Measurements from ENCODE around the gene MACO1.

Gene MACO1

GRCh38 chr1:25486602-25487001, 55.9 kb downstream of the MACO1 start:
- Histone ChIP-seq H3K27ac (no peak overlapping the region), H3K9me3 (ENCODE audit: severe bottlenecking) (no peaks in the 10 kb centered on the region), H3K36me3 (peaks cover 87% of the 10 kb centered on the region), H3K27me3 (ENCODE audit: insufficient read depth, low read depth, severe bottlenecking) (no peaks in the 10 kb centered on the region), H3K4me3 (ENCODE audit: low read depth, low read length) (no peak overlapping the region)
- peak; percentile 46 for TF ChIP-seq CTCF (IDR thresholded peaks at IDR 0.05; ENCODE audit: low read depth, low read length)
- peak; percentile 41 for DNase-seq

DNA sequence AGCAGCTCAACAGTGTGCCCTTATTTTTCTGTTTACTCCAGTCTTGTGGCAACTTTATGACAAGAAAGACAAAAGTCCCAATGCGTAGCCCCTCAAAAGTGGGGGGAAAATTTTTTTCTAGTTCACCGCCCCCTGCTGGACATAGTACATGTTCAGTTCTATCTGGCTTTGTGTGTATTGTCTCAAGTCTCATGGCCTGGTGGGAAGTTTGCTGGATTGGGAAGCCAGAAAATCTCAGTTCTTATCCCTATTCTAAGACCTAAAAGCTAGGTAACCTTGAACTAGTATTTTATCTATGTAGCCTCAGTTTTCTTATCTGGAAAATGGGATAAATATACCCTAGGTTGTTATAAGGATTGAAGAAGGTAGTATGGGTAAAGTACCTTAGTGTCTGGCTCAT, 56.9 kb downstream of the MACO1 start:
- peaks cover 97% of the 10 kb centered on the region for H3K36me3 ChIP-seq
- H3K27me3 ChIP-seq (ENCODE audit: insufficient read depth, low read depth, severe bottlenecking), result no peaks in the 10 kb centered on the region
- no peak overlapping the region for H3K4me3 ChIP-seq (ENCODE audit: low read depth, low read length)
- H3K27ac ChIP-seq, result no peak overlapping the region
- TF ChIP-seq CTCF (IDR thresholded peaks at IDR 0.05; ENCODE audit: low read depth, low read length), result peak; percentile 46
- no peaks in the 10 kb centered on the region for H3K9me3 ChIP-seq (ENCODE audit: severe bottlenecking)
- DNase-seq, result no peak

DNA sequence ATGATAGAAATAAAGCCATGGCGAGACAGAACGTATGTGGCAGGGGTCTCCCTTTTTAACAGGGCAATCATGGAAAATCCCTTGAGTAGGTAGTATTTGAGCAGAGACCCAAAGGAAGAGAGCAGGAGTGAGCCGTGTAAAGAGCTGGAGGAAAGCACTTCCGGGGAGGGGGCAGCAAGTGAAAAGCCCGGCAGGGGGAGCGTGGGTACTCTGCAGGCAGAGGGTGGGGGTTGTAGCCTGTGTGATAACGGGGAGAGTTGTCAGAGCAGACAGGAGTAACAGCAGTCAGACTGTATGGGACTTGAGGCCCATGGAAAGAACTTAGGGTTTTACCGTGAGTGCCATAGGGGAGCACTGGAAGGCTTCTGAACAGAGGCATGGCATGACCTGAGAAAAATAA, 61.6 kb downstream of the MACO1 start:
- Histone ChIP-seq H3K36me3 (peaks cover 90% of the 10 kb centered on the region), H3K9me3 (ENCODE audit: severe bottlenecking) (no peaks in the 10 kb centered on the region), H3K27ac (no peak overlapping the region), H3K4me3 (ENCODE audit: low read depth, low read length) (no peak overlapping the region), H3K27me3 (ENCODE audit: insufficient read depth, low read depth, severe bottlenecking) (no peaks in the 10 kb centered on the region)
- no peak for TF ChIP-seq CTCF (IDR thresholded peaks at IDR 0.05; ENCODE audit: low read depth, low read length)
- DNase-seq, result no peak

- no peaks in the 10 kb centered on the region for H3K9me3 ChIP-seq (ENCODE audit: severe bottlenecking)
- TF ChIP-seq CTCF (IDR thresholded peaks at IDR 0.05; ENCODE audit: low read depth, low read length), result no peak
- H3K4me3 ChIP-seq (ENCODE audit: low read depth, low read length), result no peak overlapping the region
- H3K36me3 ChIP-seq, result peaks cover 85% of the 10 kb centered on the region
- DNase-seq, result no peak
- H3K27ac ChIP-seq, result no peak overlapping the region
- no peaks in the 10 kb centered on the region for H3K27me3 ChIP-seq (ENCODE audit: insufficient read depth, low read depth, severe bottlenecking)
Measured at GRCh38 chr1:25494952-25495351, 64.3 kb downstream of the MACO1 start.

GRCh38 chr1:25500694-25501093, 70.0 kb downstream of the MACO1 start:
- Histone ChIP-seq H3K27me3 (ENCODE audit: insufficient read depth, low read depth, severe bottlenecking) (no peaks in the 10 kb centered on the region), H3K27ac (no peak overlapping the region), H3K36me3 (peaks cover 51% of the 10 kb centered on the region), H3K4me3 (ENCODE audit: low read depth, low read length) (no peak overlapping the region), H3K9me3 (ENCODE audit: severe bottlenecking) (no peaks in the 10 kb centered on the region)
- no peak for DNase-seq
- TF ChIP-seq CTCF (IDR thresholded peaks at IDR 0.05; ENCODE audit: low read depth, low read length), result no peak

- peak; percentile 66 for TF ChIP-seq CTCF (IDR thresholded peaks at IDR 0.05; ENCODE audit: low read depth, low read length)
- H3K36me3 ChIP-seq, result peaks cover 47% of the 10 kb centered on the region
- peaks cover 4% of the 10 kb centered on the region for H3K9me3 ChIP-seq (ENCODE audit: severe bottlenecking)
- no peak overlapping the region for H3K27ac ChIP-seq
- no peak overlapping the region for H3K4me3 ChIP-seq (ENCODE audit: low read depth, low read length)
- H3K27me3 ChIP-seq (ENCODE audit: insufficient read depth, low read depth, severe bottlenecking), result no peaks in the 10 kb centered on the region
- DNase-seq, result peak; percentile 52
Measured at GRCh38 chr1:25501235-25502058, 70.8 kb downstream of the MACO1 start.
